HepG2 (cell line): ENCODE results near the gene TP63. TPM values are rescaled to one million over a fixed set of nuclear protein-coding genes. Genes with fewer than 3 reads are reported as not detected.

Experiments used
- ATAC-seq: fragments of 200-7000 bp; cut with Tn5 transposase; 3 replicates; pipeline ENCODE4 v1.9.1; 2020; ENCODE audit warnings: mild to moderate bottlenecking, moderate library complexity
- BruUV-seq: library from RNA; stranded (reverse); fragments of 400-500 nt; replicated peaks from 2 replicates; lab custom pipeline; 2021; lab: Mats Ljungman, UMichigan
- CTCF ChIA-PET: fragments of 300-600 bp; formaldehyde crosslinking; extraction: SDS; loops from one replicate; lab custom pipeline; 2021; ENCODE audit warnings: low total read pairs, inconsistent platforms, low intra/inter-chr PET ratio; lab: Yijun Ruan, JAX
- POLR2A ChIA-PET: fragments of 350-600 bp; sonication (Branson Sonifier 250); formaldehyde crosslinking; loops from one replicate; lab custom pipeline; 2020; ENCODE audit warnings: antibody characterized with exemption, inconsistent platforms; lab: Yijun Ruan, JAX
- DNase-seq: peaks from one replicate; pipeline ENCODE4 v3.0.0-alpha.2; 2015; ENCODE audit warnings: low spot score
- FAIRE-seq: peaks from 3 replicates; lab custom pipeline; 2011; peaks lifted over from hg19 to GRCh38; lab: Jason Lieb, UNC
- H2AFZ ChIP-seq: one replicate; pipeline ENCODE4 v1.6.1; 2011; ENCODE audit warnings: low read length, inconsistent platforms
- H3K27ac ChIP-seq: fragments of 300-600 bp; 3 replicates; pipeline ENCODE4 v1.8.0; 2011; ENCODE audit warnings: mixed run types, mild to moderate bottlenecking, mixed read lengths, low read length, inconsistent platforms; ENCODE audit not compliant: insufficient read depth; ENCODE audit errors: extremely low read length
- H3K27me3 ChIP-seq, 2 experiments: fragments of 200-600 bp in 1 of 2; 2 replicates in 1 of 2; 3 replicates in 1 of 2; pipeline versions ENCODE4 v1.6.0 to v1.8.0; 2011; ENCODE audit warnings: low read length in 2 of 2, mild to moderate bottlenecking in 2 of 2, moderate library complexity in 2 of 2, inconsistent platforms in 1 of 2; ENCODE audit not compliant: insufficient read depth in 2 of 2, control insufficient read depth in 1 of 2
- H3K36me3 ChIP-seq, 2 experiments: fragments of 200-600 bp in 1 of 2; replicated peaks in 1 of 2; 2 replicates in 1 of 2; 3 replicates in 1 of 2; pipeline versions ENCODE4 v1.5.1 to v1.8.0; 2011; ENCODE audit warnings: low read length in 2 of 2, inconsistent platforms in 1 of 2; ENCODE audit not compliant: insufficient read depth in 2 of 2, control insufficient read depth in 1 of 2
- H3K4me1 ChIP-seq: 2 replicates; pipeline ENCODE4 v1.5.1; 2012; ENCODE audit warnings: low read length, inconsistent platforms; ENCODE audit not compliant: insufficient read depth
- H3K4me2 ChIP-seq: 2 replicates; pipeline ENCODE4 v1.6.0; 2011; ENCODE audit warnings: low read depth, low read length, inconsistent platforms
- H3K4me3 ChIP-seq, 3 experiments: fragments of 200-600 bp in 1 of 3; sonication (generic), shearing (Covaris generic) in 1 of 3; replicated peaks in 1 of 3; 2 replicates each; pipeline ENCODE4 v1.5.1; 2011 to 2016; ENCODE audit warnings: low read length in 3 of 3, inconsistent platforms in 2 of 3, low read depth in 2 of 3, mild to moderate bottlenecking in 2 of 3, control low read depth in 1 of 3, mixed read lengths in 1 of 3; ENCODE audit not compliant: insufficient read depth in 1 of 3
- H3K79me2 ChIP-seq: one replicate; pipeline ENCODE4 v1.6.1; 2011; ENCODE audit warnings: low read length, inconsistent platforms; ENCODE audit not compliant: insufficient read depth
- H3K9ac ChIP-seq: 2 replicates; pipeline ENCODE4 v1.6.0; 2011; ENCODE audit warnings: mild to moderate bottlenecking, low read depth, low read length, inconsistent platforms; ENCODE audit not compliant: insufficient read depth
- H3K9me3 ChIP-seq: 2 replicates; pipeline ENCODE4 v1.5.1; 2012; ENCODE audit warnings: mild to moderate bottlenecking, low read length
- H4K20me1 ChIP-seq: 2 replicates; pipeline ENCODE4 v1.6.0; 2011; ENCODE audit warnings: inconsistent platforms, mild to moderate bottlenecking, low read length, moderate library complexity; ENCODE audit not compliant: insufficient read depth
- FOSL1 ChIP-seq: sonication (generic); formaldehyde crosslinking; IDR thresholded peaks from 2 replicates; pipeline ENCODE4 v1.9.0; 2021; ENCODE audit warnings: missing genetic modification reagents, borderline replicate concordance
- FOXP1 ChIP-seq, 2 experiments: fragments of 450-650 bp in 1 of 2; IDR thresholded peaks; 2 replicates each; pipeline ENCODE4 v1.6.1; 2017 to 2018; ENCODE audit warnings: antibody characterized with exemption in 1 of 2
- SNAPC5 ChIP-seq: sonication (generic); formaldehyde crosslinking; IDR thresholded peaks from 2 replicates; pipeline ENCODE4 v1.8.1; 2023; ENCODE audit warnings: mild to moderate bottlenecking, missing genetic modification reagents, borderline replicate concordance
- ZBTB26 ChIP-seq: IDR thresholded peaks from 2 replicates; pipeline ENCODE4 v1.6.1; 2016; ENCODE audit warnings: missing compliant biosample characterization, missing genetic modification reagents, borderline replicate concordance
- WGBS: methylation state at CpG from one replicate; pipeline ENCODE4 v1.1.6; 2017; ENCODE audit warnings: low lambda C conversion rate; 5-methylcytosine and 5-hydroxymethylcytosine counted together
- in situ Hi-C: cut with HindIII; loops from 2 replicates; pipeline ENCODE4 v1.10.0; 2017; ENCODE audit warnings: low pct_unique_long_range_greater_than_20kb; ENCODE audit not compliant: extremely low pct_ligation_motif_present
- intact Hi-C: fragments of 100-400 bp; cut with micrococcal nuclease; formaldehyde crosslinking; loops from one replicate; pipeline ENCODE4 v1.10.0; 2022; ENCODE audit not compliant: unreplicated experiment
- polyA plus RNA-seq, 8 experiments: library from polyadenylated mRNA; depleted of rRNA in 3 of 8; stranded (reverse) in 7 of 8; unstranded in 1 of 8; fragments of >200 nt; fragmentation: Illumina TruSeq in 4 of 8; extraction: Trizol in 4 of 8; gene quantifications; 2 replicates each; pipeline versions ENCODE4 v1.2.1 to v1.2.3, GENCODE V29; 2011 to 2016; ENCODE audit warnings: low read depth in 4 of 8, missing spikeins in 1 of 8, mixed read lengths in 1 of 8; ENCODE audit not compliant: insufficient read depth in 1 of 8
- total RNA-seq, 5 experiments: library from RNA; depleted of rRNA; stranded (reverse); fragments of >200 nt; fragmentation: Illumina TruSeq; extraction: Trizol; gene quantifications; 2 replicates each; pipeline ENCODE4 v1.2.3, GENCODE V29; 2016; ENCODE audit warnings: low read depth in 1 of 5
- TF ChIP-seq, protein P1 (sequence below): sonication (generic); formaldehyde crosslinking; IDR thresholded peaks from 2 replicates; pipeline ENCODE4 v1.8.0; 2022; ENCODE audit warnings: missing genetic modification reagents, mild to moderate bottlenecking, moderate library complexity, borderline replicate concordance

TP63 gene
- total and polyA plus RNA-seq, 2 of the 13 experiments (the other 11 are each of a cell fraction or from before 2014, with no cell fraction given), result not detected

- H3K4me2 ChIP-seq, result no peak overlapping the region
- WGBS, result 0% methylated on average over 3 of the region's 3 CpGs
- CTCF ChIA-PET, result no interaction called here
- POLR2A ChIA-PET, result no interaction called here
- H3K36me3 ChIP-seq, result no peaks in the 10 kb centered on the region
- H4K20me1 ChIP-seq, result no peaks in the 10 kb centered on the region
- no peak for ATAC-seq
- TF ChIP-seq, protein P1, sequence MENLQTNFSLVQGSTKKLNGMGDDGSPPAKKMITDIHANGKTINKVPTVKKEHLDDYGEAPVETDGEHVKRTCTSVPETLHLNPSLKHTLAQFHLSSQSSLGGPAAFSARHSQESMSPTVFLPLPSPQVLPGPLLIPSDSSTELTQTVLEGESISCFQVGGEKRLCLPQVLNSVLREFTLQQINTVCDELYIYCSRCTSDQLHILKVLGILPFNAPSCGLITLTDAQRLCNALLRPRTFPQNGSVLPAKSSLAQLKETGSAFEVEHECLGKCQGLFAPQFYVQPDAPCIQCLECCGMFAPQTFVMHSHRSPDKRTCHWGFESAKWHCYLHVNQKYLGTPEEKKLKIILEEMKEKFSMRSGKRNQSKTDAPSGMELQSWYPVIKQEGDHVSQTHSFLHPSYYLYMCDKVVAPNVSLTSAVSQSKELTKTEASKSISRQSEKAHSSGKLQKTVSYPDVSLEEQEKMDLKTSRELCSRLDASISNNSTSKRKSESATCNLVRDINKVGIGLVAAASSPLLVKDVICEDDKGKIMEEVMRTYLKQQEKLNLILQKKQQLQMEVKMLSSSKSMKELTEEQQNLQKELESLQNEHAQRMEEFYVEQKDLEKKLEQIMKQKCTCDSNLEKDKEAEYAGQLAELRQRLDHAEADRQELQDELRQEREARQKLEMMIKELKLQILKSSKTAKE (CRISPR knock-in tag), result no peak
- TF ChIP-seq FOXP1 (IDR thresholded peaks at IDR 0.05) (no peak), FOXP1 (CRISPR knock-in tag; IDR thresholded peaks at IDR 0.05) (no peak), FOSL1 (CRISPR knock-in tag) (no peak)
- TF ChIP-seq, all 625 proteins: peak for 0
- intact Hi-C loops, result no loop called here
- Histone ChIP-seq H3K4me1 (no peaks in the 10 kb centered on the region), H3K9ac (no peak overlapping the region), H3K4me3 (no peak overlapping the region), H3K9me3 (no peaks in the 10 kb centered on the region), H3K27ac (no peak overlapping the region), H2AFZ (no peak overlapping the region), H3K27me3 (no peaks in the 10 kb centered on the region), H3K79me2 (no peaks in the 10 kb centered on the region)
- DNase-seq, result no peak
- in situ Hi-C loops, result no loop called here
- no TSS peak for BruUV-seq
- FAIRE-seq, result no peak
Observed at GRCh38 chr3:189914799-189915198, 283.6 kb downstream of the TP63 start.

DNA sequence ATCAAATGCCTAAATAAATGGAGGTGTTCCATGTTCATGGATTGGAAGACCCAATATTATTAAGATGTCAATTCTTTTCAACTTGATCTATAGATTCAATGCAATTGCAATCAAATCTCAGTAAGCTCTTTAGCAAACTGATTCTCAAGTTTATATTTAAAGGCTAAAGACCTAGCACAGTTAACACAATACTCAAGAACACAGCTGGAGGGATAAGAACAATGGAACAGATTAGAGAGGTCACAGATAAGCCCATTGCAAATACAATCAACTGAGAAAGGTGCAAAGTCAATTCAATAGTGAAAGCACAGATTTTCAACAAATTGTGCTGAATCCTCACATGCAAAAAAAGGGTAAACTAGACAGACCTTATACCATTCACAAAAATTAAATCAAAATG lies 290.6 kb downstream of the TP63 start:
- Histone ChIP-seq H4K20me1 (no peaks in the 10 kb centered on the region), H3K4me3 (no peak overlapping the region), H3K79me2 (no peaks in the 10 kb centered on the region), H3K27ac (no peak overlapping the region), H3K27me3 (no peaks in the 10 kb centered on the region), H3K4me1 (no peaks in the 10 kb centered on the region), H2AFZ (no peak overlapping the region), H3K9ac (no peak overlapping the region), H3K4me2 (no peak overlapping the region), H3K9me3 (no peaks in the 10 kb centered on the region), H3K36me3 (no peaks in the 10 kb centered on the region)
- no peak for DNase-seq
- BruUV-seq, result no TSS peak
- ChIA-PET CTCF (no interaction called here), POLR2A (no interaction called here)
- in situ Hi-C loops, result no loop called here
- no peak for TF ChIP-seq SNAPC5 (CRISPR knock-in tag)
- TF ChIP-seq ZBTB26 (CRISPR knock-in tag), result no peak
- TF ChIP-seq, all 625 proteins: peak for 0
- no peak for FAIRE-seq
- no peak for ATAC-seq
- intact Hi-C loops, result no loop called here
